ENCODE data around the gene DLK2.
"Not testable (repeated sequence)": the region's sequence is repeated elsewhere in the genome, so short reads cannot be mapped to it uniquely, and the experiment has no call there.

The DLK2 gene

DNA sequence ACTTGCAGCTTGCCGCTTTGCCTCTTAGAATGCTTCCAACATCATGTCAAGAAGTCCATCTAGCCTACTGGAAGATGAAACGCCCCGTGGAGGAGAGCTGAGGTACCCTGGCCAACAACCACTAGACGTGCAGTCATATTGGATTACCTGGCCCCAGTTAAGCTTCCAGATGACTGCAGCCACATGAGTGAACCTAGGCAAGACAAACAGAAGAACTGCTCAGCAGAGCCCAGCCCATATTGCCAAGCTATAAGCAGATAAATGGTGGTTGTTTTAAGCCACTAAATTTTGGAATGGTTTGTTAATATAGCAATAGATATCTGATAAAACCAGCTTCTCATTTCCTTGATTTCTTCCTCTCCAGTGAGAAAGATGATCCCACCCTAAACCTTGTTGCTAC lies 4.7 kb upstream of the DLK2 start:
- Histone ChIP-seq H3K27me3 (replicated peaks; ENCODE audit: insufficient read depth, low read length) (peaks cover 26% of the 10 kb centered on the region), H3K4me1 (ENCODE audit: low read length) (no peaks in the 10 kb centered on the region), H3F3A (ENCODE audit: insufficient read depth, low read length) (no peaks in the 10 kb centered on the region), H3K9me3 (replicated peaks; ENCODE audit: insufficient read depth, low read length) (no peaks in the 10 kb centered on the region), H3K4me2 (ENCODE audit: low read depth, low read length) (no peak overlapping the region), H3K4me3 (ENCODE audit: low read length) (no peak overlapping the region), H4K20me1 (ENCODE audit: insufficient read depth, low read length) (no peaks in the 10 kb centered on the region), H3K9ac (ENCODE audit: low read length) (no peak overlapping the region), H3K27ac (ENCODE audit: low read length) (no peak overlapping the region), H3K79me2 (ENCODE audit: low read length) (no peaks in the 10 kb centered on the region), H3K36me3 (replicated peaks; ENCODE audit: insufficient read depth, low read length) (no peaks in the 10 kb centered on the region), H3K9me2 (replicated peaks; ENCODE audit: insufficient read depth, low read length) (no peaks in the 10 kb centered on the region), H2AFZ (ENCODE audit: low read length) (no peak overlapping the region)
- no peak for DNase-seq
- no peak for TF ChIP-seq EZH2 (optimal IDR thresholded peaks at IDR 0.05; ENCODE audit: low read depth, low read length)
- TF ChIP-seq EZH2phosphoT487 (IDR thresholded peaks at IDR 0.05; ENCODE audit: low read length): no peak
- TF ChIP-seq, protein P1, sequence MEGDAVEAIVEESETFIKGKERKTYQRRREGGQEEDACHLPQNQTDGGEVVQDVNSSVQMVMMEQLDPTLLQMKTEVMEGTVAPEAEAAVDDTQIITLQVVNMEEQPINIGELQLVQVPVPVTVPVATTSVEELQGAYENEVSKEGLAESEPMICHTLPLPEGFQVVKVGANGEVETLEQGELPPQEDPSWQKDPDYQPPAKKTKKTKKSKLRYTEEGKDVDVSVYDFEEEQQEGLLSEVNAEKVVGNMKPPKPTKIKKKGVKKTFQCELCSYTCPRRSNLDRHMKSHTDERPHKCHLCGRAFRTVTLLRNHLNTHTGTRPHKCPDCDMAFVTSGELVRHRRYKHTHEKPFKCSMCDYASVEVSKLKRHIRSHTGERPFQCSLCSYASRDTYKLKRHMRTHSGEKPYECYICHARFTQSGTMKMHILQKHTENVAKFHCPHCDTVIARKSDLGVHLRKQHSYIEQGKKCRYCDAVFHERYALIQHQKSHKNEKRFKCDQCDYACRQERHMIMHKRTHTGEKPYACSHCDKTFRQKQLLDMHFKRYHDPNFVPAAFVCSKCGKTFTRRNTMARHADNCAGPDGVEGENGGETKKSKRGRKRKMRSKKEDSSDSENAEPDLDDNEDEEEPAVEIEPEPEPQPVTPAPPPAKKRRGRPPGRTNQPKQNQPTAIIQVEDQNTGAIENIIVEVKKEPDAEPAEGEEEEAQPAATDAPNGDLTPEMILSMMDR (IDR thresholded peaks at IDR 0.05; ENCODE audit: low read length): no peak

DNA sequence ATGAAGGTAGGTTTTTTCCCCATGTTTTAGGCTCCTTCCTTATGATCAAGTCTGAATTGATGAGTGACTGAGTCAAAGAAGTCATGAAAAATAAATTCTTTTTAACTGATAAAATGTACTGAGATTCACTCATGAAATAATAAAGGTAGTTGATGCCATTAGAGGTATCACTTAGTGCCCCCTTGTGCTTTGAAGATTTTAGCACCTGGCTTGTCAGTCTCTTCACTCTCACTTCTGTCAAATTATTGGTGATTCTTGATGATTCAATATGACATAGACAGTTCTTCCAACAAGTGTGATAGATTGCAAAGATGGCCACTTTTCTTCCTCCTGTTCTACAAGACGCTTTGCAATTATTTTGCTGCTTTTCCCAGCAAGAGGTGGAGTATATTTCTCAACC lies 4.2 kb upstream of the DLK2 start:
- Histone ChIP-seq H3K27ac (ENCODE audit: low read length) (no peak overlapping the region), H3K4me1 (ENCODE audit: low read length) (no peaks in the 10 kb centered on the region), H3K4me2 (ENCODE audit: low read depth, low read length) (no peak overlapping the region), H3K9me2 (replicated peaks; ENCODE audit: insufficient read depth, low read length) (no peaks in the 10 kb centered on the region), H4K20me1 (ENCODE audit: insufficient read depth, low read length) (no peaks in the 10 kb centered on the region), H2AFZ (ENCODE audit: low read length) (no peak overlapping the region), H3K27me3 (replicated peaks; ENCODE audit: insufficient read depth, low read length) (peaks cover 26% of the 10 kb centered on the region), H3K4me3 (ENCODE audit: low read length) (no peak overlapping the region), H3K36me3 (replicated peaks; ENCODE audit: insufficient read depth, low read length) (no peaks in the 10 kb centered on the region), H3K9ac (ENCODE audit: low read length) (no peak overlapping the region), H3K9me3 (replicated peaks; ENCODE audit: insufficient read depth, low read length) (no peaks in the 10 kb centered on the region), H3K79me2 (ENCODE audit: low read length) (no peaks in the 10 kb centered on the region), H3F3A (ENCODE audit: insufficient read depth, low read length) (no peaks in the 10 kb centered on the region)
- DNase-seq: no peak
- TF ChIP-seq EZH2 (optimal IDR thresholded peaks at IDR 0.05; ENCODE audit: low read depth, low read length) (no peak), EZH2phosphoT487 (IDR thresholded peaks at IDR 0.05; ENCODE audit: low read length) (no peak)
- TF ChIP-seq, protein P1 (IDR thresholded peaks at IDR 0.05; ENCODE audit: low read length): no peak

DNA sequence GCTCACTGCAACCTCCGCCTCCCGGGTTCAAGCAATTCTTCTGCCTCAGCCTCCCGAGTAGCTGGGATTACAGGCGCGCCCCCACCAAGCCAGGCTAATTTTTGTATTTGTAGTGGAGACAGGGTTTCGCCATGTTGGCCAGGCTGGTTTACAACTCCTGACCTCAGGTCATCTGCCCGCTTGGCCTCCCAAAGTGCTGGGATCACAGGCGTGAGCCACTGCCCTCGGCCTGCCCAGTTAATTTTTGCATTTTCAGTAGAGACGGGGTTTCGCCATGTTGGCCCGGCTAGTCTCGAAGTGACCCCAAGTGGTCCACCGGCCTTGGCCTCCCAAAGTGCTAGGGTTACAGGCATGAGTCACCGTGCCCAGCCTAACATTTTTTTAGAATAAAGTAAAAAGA lies 2.8 kb upstream of the DLK2 start:
- H3K4me2 ChIP-seq (ENCODE audit: low read depth, low read length); H3K4me3 ChIP-seq (ENCODE audit: low read length); H3K9ac ChIP-seq (ENCODE audit: low read length); H3K9me2 ChIP-seq (replicated peaks; ENCODE audit: insufficient read depth, low read length); H3F3A ChIP-seq (ENCODE audit: insufficient read depth, low read length); H3K9me3 ChIP-seq (replicated peaks; ENCODE audit: insufficient read depth, low read length); H3K79me2 ChIP-seq (ENCODE audit: low read length); H2AFZ ChIP-seq (ENCODE audit: low read length); H4K20me1 ChIP-seq (ENCODE audit: insufficient read depth, low read length); H3K4me1 ChIP-seq (ENCODE audit: low read length); H3K27ac ChIP-seq (ENCODE audit: low read length); DNase-seq; H3K36me3 ChIP-seq (replicated peaks; ENCODE audit: insufficient read depth, low read length): not testable (repeated sequence)
- H3K27me3 ChIP-seq (replicated peaks; ENCODE audit: insufficient read depth, low read length): peaks cover 26% of the 10 kb centered on the region

DNA sequence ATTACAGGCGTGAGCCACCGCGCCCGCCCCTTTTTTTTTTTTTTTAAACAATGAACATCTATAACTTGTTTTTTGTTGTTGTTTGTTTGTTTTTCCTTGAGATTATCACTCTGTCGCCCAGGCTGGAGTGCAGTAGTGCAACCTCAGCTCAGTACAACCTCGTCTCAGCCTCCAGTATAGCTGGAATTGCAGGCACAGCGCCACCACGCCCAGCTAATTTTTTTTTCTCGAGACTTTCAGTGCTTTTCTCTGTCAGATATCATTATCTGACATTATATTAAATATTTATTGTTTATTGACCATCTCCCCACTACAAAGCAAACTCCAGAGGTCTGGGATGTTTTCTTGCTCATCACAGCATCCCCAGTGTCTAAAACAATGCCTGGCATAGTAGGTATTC lies 2.3 kb upstream of the DLK2 start:
- DNase-seq: no peak
- H3K36me3 ChIP-seq (replicated peaks; ENCODE audit: insufficient read depth, low read length): no peaks in the 10 kb centered on the region

More for the DNA sequence above, 2.3 kb upstream of the DLK2 start:
- Histone ChIP-seq H4K20me1 (ENCODE audit: insufficient read depth, low read length) (no peaks in the 10 kb centered on the region), H3K79me2 (ENCODE audit: low read length) (no peaks in the 10 kb centered on the region), H3K27ac (ENCODE audit: low read length) (no peak overlapping the region), H2AFZ (ENCODE audit: low read length) (no peak overlapping the region), H3K4me3 (ENCODE audit: low read length) (no peak overlapping the region), H3K4me1 (ENCODE audit: low read length) (no peaks in the 10 kb centered on the region), H3K4me2 (ENCODE audit: low read depth, low read length) (no peak overlapping the region), H3F3A (ENCODE audit: insufficient read depth, low read length) (no peaks in the 10 kb centered on the region), H3K27me3 (replicated peaks; ENCODE audit: insufficient read depth, low read length) (peaks cover 24% of the 10 kb centered on the region), H3K9me2 (replicated peaks; ENCODE audit: insufficient read depth, low read length) (no peaks in the 10 kb centered on the region), H3K9ac (ENCODE audit: low read length) (no peak overlapping the region), H3K9me3 (replicated peaks; ENCODE audit: insufficient read depth, low read length) (no peaks in the 10 kb centered on the region)
- TF ChIP-seq EZH2phosphoT487 (IDR thresholded peaks at IDR 0.05; ENCODE audit: low read length) (no peak), EZH2 (optimal IDR thresholded peaks at IDR 0.05; ENCODE audit: low read depth, low read length) (no peak)
- TF ChIP-seq, protein P1 (IDR thresholded peaks at IDR 0.05; ENCODE audit: low read length): no peak
